Measurements from ENCODE around the gene BEND2. TPM values are rescaled to one million over a fixed set of nuclear protein-coding genes. Genes with fewer than 3 reads are reported as not detected.

BEND2 gene
- total RNA-seq, 2 experiments from 2014 or later, result not detected

Other genes starting within 250 kb of the BEND2 start
- gene SCML2, start 133.8 kb upstream of the BEND2 start, total RNA-seq, result 1 to 10 TPM; 1.8 to 2.0 TPM
- 1 to 10 TPM; 2.2 TPM for gene CDKL5, start 204.7 kb upstream of the BEND2 start, total RNA-seq

Data from activated naive CD8-positive, alpha-beta T cell treated with anti-CD3 and anti-CD28 coated beads, Interleukin-2, amount 10 ng/mL, durations not matched to agents 7 days and 5 days (primary cell).